Panc1 (cell line): ENCODE results near the gene WWOX.

Experiments
- CTCF ChIP-seq: fragments of 450-650 bp; IDR thresholded peaks from 2 replicates; pipeline ENCODE4 v1.5.1; 2017; ENCODE audit warnings: mild to moderate bottlenecking
- REST ChIP-seq, 2 experiments: IDR thresholded peaks; 2 replicates each; pipeline ENCODE4 v1.6.1; 2011 to 2012; ENCODE audit warnings: low read depth in 2 of 2, control low read depth in 1 of 2, low read length in 1 of 2, mild to moderate bottlenecking in 1 of 2, moderate library complexity in 1 of 2; ENCODE audit not compliant: insufficient read depth in 1 of 2

GRCh38 chr16:78962457-78962929 lies 863.0 kb downstream of the WWOX start:
- TF ChIP-seq CTCF (no peak), REST (IDR thresholded peaks at IDR 0.05; ENCODE audit: insufficient read depth in 1 of 2, low read depth in 2 of 2, low read length in 1 of 2) (no peak)
